ENCODE results near the gene PNPLA7.

Gene PNPLA7

GRCh38 chr9:137502008-137502911 lies 47.9 kb downstream of the PNPLA7 start:
- TF ChIP-seq, protein P1, sequence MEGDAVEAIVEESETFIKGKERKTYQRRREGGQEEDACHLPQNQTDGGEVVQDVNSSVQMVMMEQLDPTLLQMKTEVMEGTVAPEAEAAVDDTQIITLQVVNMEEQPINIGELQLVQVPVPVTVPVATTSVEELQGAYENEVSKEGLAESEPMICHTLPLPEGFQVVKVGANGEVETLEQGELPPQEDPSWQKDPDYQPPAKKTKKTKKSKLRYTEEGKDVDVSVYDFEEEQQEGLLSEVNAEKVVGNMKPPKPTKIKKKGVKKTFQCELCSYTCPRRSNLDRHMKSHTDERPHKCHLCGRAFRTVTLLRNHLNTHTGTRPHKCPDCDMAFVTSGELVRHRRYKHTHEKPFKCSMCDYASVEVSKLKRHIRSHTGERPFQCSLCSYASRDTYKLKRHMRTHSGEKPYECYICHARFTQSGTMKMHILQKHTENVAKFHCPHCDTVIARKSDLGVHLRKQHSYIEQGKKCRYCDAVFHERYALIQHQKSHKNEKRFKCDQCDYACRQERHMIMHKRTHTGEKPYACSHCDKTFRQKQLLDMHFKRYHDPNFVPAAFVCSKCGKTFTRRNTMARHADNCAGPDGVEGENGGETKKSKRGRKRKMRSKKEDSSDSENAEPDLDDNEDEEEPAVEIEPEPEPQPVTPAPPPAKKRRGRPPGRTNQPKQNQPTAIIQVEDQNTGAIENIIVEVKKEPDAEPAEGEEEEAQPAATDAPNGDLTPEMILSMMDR (IDR thresholded peaks at IDR 0.05; ENCODE audit: extremely low read depth, insufficient read depth, missing control alignments), result no peak
- in situ Hi-C loops (cut with MboI; ENCODE audit: low pct_unique_long_range_greater_than_20kb, low sequenced_read_pairs, unreplicated experiment), result no loop called here
- DNase-seq (ENCODE audit: low spot score), result peak; percentile 70

GRCh38 chr9:137501457-137501856 lies 48.7 kb downstream of the PNPLA7 start:
- in situ Hi-C loops (cut with MboI; ENCODE audit: low pct_unique_long_range_greater_than_20kb, low sequenced_read_pairs, unreplicated experiment), result no loop called here

GRCh38 chr9:137500666-137501397 lies 49.4 kb downstream of the PNPLA7 start:
- in situ Hi-C loops (cut with MboI; ENCODE audit: low pct_unique_long_range_greater_than_20kb, low sequenced_read_pairs, unreplicated experiment), result no loop called here
- no peak for DNase-seq (ENCODE audit: low spot score)
- TF ChIP-seq, protein P1 (IDR thresholded peaks at IDR 0.05; ENCODE audit: extremely low read depth, insufficient read depth, missing control alignments), result no peak

More at GRCh38 chr9:137501457-137501856, 48.7 kb downstream of the PNPLA7 start:
- DNase-seq (ENCODE audit: low spot score), result no peak
- TF ChIP-seq, protein P1 (IDR thresholded peaks at IDR 0.05; ENCODE audit: extremely low read depth, insufficient read depth, missing control alignments), result no peak

DNA sequence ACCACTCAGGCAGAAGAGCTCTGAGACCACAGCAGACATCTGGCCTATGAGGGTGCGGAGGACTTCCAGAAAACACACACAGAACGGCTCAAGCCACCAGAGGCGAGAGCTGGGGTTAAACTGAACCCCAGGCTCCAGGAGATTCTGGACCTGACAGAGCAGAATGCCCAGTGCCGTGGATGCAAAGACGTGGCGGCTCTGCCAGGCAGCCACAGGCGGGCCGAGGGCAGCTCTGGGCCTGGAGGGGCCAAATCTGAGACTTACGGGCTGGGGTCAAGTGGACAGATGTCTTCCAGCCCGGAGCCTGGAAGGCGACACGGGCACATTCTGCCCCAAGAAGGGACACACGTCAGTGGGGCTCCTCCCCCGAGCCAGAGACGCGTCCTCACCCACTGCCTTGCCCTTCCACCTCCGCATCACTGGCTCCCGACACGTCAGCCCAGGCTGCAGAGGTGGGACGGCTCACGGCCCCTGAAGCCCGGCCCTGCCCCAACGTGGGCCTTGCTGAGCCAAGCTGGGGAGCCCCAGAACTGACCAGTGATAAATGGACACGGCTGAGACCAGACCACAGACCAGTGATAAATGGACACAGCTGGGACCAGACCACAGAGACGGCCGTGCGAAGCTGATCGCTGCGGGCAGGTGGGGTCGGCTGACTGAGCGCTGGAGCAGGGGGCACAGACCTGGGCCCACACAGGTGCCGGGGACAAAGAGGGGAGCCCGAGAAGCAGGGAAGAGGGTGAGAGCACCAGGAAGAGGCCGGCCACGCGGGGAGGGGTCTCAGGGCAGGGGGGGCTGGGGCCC lies 50.1 kb downstream of the PNPLA7 start:
- TF ChIP-seq, protein P1 (IDR thresholded peaks at IDR 0.05; ENCODE audit: extremely low read depth, insufficient read depth, missing control alignments), result no peak
- in situ Hi-C loops (cut with MboI; ENCODE audit: low pct_unique_long_range_greater_than_20kb, low sequenced_read_pairs, unreplicated experiment), result no loop called here
- DNase-seq (ENCODE audit: low spot score), result no peak

DNA sequence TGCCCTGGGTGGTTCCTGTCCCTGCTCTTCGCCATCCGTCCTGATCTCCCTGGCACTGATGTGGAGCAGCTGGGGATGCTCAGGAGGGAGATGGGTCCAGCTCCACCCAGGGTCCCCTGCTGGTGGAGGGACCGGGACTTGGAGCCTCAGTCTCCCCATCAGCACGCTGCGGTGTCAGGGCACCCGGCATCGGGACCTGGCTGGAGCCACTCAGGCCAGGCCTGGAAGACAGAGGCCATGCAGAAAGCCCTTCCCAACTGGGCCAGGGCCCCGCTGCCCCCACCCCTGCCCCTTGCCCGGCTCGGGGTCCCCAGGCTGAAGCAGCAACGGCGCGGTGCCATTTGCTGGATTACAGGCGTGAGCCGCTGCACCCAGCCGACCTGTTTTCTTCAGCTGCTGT lies 50.8 kb downstream of the PNPLA7 start:
- in situ Hi-C loops (cut with MboI; ENCODE audit: low pct_unique_long_range_greater_than_20kb, low sequenced_read_pairs, unreplicated experiment), result no loop called here
- TF ChIP-seq, protein P1 (IDR thresholded peaks at IDR 0.05; ENCODE audit: extremely low read depth, insufficient read depth, missing control alignments), result no peak
- DNase-seq (ENCODE audit: low spot score), result no peak

- DNase-seq (ENCODE audit: low spot score), result no peak
- TF ChIP-seq, protein P1 (IDR thresholded peaks at IDR 0.05; ENCODE audit: extremely low read depth, insufficient read depth, missing control alignments), result no peak
- in situ Hi-C loops (cut with MboI; ENCODE audit: low pct_unique_long_range_greater_than_20kb, low sequenced_read_pairs, unreplicated experiment), result no loop called here
Measured at GRCh38 chr9:137498720-137499150, 51.5 kb downstream of the PNPLA7 start.

Data from GM13977 (cell line).